GM10266 (cell line): ENCODE data around the gene VPS54.

Experiments used
- DNase-seq: peaks from one replicate; pipeline ENCODE4 v3.0.0; 2012; ENCODE audit errors: extremely low spot score
- TF ChIP-seq, protein P1 (sequence below): IDR thresholded peaks from 2 replicates; pipeline ENCODE4 v1.5.1; 2012; ENCODE audit warnings: mild to moderate bottlenecking, low read depth; ENCODE audit not compliant: control insufficient read depth, insufficient read depth; ENCODE audit errors: missing control alignments

VPS54 gene

DNA sequence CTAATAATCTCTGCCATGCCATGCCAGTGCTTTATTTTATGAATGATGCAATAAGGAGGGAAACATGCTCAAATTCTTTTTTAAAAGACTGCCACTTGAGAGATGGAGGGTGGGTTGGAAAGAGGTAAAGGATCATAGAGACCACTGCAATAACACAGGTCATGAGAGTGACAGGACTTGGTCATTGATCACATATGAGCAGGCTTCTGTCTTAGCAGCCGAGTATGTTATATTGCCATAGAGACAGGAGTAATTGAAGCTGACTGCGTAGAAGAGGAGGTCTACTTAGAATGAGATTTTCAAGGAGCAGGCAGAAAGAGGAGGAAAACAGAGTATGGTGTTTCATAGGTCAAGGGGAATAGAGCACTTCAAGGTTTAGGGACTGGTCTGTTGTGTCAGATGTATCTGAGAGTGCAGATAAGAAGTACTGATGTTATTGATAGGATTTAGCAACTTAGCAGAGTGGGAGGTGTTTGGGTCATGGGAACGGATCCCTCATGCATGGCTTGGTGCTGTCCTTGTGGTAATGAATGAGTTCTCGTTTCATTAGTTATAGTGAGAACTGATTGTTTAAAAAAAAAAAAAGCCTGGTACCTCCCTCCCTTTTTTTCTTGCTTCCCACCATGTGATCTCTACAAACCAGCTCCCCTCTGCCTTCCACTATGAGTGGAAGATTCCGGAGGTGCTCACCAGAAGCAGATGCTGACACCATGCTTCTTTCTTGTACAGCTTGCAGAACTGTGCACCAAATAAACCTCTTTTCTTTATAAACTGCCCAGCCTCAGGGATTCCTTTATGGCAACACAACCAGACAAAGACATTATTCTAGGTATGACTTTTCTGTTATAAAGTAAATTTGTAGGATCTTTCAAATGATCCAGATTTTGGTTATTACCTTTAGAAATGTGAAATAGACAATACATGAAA, 144.8 kb downstream of the VPS54 start:
- no peak for DNase-seq
- TF ChIP-seq, protein P1, sequence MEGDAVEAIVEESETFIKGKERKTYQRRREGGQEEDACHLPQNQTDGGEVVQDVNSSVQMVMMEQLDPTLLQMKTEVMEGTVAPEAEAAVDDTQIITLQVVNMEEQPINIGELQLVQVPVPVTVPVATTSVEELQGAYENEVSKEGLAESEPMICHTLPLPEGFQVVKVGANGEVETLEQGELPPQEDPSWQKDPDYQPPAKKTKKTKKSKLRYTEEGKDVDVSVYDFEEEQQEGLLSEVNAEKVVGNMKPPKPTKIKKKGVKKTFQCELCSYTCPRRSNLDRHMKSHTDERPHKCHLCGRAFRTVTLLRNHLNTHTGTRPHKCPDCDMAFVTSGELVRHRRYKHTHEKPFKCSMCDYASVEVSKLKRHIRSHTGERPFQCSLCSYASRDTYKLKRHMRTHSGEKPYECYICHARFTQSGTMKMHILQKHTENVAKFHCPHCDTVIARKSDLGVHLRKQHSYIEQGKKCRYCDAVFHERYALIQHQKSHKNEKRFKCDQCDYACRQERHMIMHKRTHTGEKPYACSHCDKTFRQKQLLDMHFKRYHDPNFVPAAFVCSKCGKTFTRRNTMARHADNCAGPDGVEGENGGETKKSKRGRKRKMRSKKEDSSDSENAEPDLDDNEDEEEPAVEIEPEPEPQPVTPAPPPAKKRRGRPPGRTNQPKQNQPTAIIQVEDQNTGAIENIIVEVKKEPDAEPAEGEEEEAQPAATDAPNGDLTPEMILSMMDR = no peak

DNA sequence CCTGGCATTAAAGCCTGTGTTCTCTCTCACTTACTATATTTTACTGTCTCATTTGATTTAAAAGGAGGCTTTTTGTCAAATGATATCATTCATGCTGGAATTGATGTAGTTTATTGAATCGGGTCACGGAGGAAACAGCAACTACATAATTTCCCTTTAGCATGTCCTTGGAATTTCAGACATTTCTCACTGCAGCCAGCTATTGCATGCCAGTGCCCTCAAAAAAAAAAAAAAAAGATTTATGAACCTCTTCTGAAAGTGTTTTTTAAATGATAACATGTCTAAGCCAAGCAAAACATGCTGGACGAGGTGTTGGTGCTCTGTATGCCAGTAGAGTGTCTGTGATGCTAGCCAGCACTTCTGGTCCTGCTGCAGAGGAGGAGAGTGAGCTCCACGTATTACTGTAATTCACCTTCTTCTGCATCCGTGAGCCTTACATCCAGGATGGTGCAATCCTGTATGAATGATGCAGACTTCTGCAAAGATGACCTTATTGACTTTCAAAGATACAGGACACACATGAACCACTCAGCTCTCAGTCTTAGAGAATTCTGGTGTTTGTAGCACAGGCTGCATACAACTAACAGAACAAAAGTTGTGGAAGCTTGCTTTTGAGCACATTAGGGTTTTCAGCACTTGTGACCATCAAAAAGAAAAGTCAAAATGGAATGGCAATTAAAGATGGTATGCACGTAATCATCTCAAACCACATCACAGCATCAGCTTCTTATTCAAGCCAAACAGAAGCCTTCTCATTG, 146.5 kb downstream of the VPS54 start:
- TF ChIP-seq, protein P1 = no peak
- DNase-seq = no peak

DNA sequence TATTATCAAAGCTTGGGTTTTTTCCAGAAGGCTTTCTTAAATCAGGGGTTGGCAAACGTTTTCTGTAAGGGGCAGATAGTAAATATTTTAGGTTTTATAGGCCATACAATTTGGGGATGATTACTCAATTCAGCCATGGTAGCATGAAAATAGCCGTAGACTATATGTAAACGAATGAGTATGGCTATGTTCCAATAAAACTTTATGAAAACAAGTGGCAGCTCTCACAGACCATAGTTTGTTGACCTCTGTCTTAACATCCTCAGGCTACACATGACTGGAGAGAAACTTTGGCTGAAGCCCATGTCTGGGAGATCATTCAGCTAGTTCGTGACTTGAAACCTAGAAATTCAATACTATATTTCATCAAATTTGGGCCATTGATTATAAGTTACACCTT, 147.4 kb downstream of the VPS54 start:
- no peak for DNase-seq
- TF ChIP-seq, protein P1 = no peak

DNA sequence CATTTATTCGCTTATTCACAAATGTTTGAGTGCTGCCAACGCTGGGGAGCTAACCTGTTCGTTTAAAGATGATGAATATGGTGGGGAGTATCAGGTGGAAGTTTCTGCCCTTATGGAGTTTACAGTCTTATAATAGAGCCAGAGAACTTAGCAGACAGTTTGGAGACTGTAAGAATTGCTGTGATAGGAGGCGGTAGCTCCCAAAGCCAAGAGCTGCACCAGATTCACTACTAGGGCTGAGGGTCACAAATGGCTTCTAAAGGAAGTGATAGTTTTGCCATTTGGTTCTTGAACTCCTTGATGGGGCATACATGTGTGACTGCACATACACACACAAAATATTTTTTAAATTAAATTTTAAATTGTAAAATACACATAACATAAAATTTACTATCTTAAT, 148.5 kb downstream of the VPS54 start:
- TF ChIP-seq, protein P1 = no peak
- no peak for DNase-seq

DNA sequence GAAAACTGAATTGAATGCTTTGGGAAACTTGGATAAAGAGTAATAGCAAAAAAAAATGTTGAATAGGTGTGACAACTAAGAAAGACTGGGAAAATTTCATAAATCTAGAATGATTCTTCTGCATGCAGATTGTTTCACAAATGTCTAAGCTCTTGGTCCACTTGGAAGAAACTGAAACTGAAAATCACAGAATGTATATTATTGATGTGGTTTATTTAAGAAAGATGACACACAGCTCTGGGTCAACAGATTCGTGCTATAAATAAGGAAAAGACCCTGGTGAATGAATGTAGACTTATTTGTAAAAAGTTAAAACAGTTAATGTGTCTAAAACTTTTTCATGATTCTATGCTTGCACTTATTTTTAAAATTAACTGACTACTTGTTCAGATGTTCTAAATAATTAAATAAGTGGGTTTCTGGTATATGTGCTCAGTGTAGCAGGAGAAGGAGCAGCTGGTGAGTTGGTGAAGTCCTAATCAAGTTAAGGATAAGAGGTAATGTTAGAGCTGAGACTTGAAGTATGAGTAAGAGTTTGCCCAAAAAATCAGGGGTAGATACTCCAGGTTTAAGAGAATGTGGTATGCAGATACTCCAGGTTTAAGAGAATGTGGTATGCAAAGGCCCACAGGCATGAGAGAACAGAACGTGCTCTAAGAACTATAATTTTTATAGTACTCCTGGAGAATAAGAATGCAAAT, 153.1 kb downstream of the VPS54 start:
- peak; percentile 21 for DNase-seq
- TF ChIP-seq, protein P1 = no peak

DNA sequence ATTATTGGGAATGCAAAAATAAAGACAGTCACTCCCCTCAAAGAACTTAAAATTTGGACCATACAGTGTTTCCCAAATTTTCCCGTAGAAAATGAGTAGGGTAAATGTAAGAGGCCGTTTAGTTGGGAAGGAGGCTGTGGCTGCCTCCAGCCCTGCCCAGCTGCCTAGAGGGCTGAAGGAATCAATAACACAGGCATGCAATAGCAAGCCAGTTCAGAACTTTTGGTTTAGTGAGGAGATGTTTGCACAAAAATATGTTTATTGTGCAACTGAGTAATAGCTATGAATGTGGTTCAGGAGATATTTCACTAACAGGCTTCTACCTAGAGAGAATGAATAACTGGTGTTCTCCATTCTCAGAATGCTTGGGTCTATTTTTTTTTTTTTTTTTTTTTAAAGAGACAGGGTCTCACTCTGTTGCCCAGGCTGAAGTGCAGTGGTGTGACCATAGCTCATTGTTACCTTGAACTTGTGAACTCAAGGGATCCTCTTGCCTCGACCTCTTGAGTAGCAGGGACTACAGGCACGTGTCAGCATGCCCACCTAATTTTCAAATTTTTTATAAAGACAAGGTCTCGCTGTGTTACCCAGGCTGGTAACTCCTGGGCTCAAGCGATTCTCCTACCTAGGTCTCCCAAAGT, 153.9 kb downstream of the VPS54 start:
- TF ChIP-seq, protein P1 = no peak
- DNase-seq = no peak
